ENCODE results near the gene RNF11. TPM values are rescaled to one million over a fixed set of nuclear protein-coding genes. Genes with fewer than 3 reads are reported as not detected.

RNF11 gene
- total RNA-seq (100 to 1,000 TPM in 1 of 2 donors, 10 to 100 TPM in 1; 60.5 to 102 TPM), polyA plus RNA-seq (10 to 100 TPM; 24.1 to 36.9 TPM)

- H3K9ac ChIP-seq (ENCODE audit: low read depth in 1 of 2, low read length in 2 of 2), result peak within 1 kb of the TSS; percentile 84 to 96
- DNase-seq (ENCODE audit: low spot score), result peak; percentile 93
- H3K9me3 ChIP-seq (ENCODE audit: control insufficient read depth in 4 of 4, low read length in 3 of 4), result no peaks in the 10 kb centered on the region
- no peaks in the 10 kb centered on the region for H3K36me3 ChIP-seq (ENCODE audit: control insufficient read depth in 4 of 4, insufficient read depth in 3 of 4, low read depth in 1 of 4, low read length in 3 of 4)
- TF ChIP-seq HNF4A (conservative IDR thresholded peaks at IDR 0.05) (peak in 1 of 2 donors; percentile 51), NR2F2 (IDR thresholded peaks at IDR 0.05) (no peak), TAF1 (conservative IDR thresholded peaks at IDR 0.05) (peak; percentile 91), YY1 (IDR thresholded peaks at IDR 0.05) (peak; percentile 66), RXRA (IDR thresholded peaks at IDR 0.05) (peak; percentile 7), RAD21 (IDR thresholded peaks at IDR 0.05) (peak in 1 of 2 donors; percentile 39), EGR1 (IDR thresholded peaks at IDR 0.05; ENCODE audit: low read depth in 2 of 2) (peak in 1 of 2 donors; percentile 36), GABPA (IDR thresholded peaks at IDR 0.05 in 1 of 2, conservative IDR thresholded peaks at IDR 0.05 in 1 of 2) (no peak), FOXA1 (IDR thresholded peaks at IDR 0.05) (no peak), HNF4G (IDR thresholded peaks at IDR 0.05) (no peak), SP1 (IDR thresholded peaks at IDR 0.05) (peak; percentile 40)
- TF ChIP-seq, protein P1, sequence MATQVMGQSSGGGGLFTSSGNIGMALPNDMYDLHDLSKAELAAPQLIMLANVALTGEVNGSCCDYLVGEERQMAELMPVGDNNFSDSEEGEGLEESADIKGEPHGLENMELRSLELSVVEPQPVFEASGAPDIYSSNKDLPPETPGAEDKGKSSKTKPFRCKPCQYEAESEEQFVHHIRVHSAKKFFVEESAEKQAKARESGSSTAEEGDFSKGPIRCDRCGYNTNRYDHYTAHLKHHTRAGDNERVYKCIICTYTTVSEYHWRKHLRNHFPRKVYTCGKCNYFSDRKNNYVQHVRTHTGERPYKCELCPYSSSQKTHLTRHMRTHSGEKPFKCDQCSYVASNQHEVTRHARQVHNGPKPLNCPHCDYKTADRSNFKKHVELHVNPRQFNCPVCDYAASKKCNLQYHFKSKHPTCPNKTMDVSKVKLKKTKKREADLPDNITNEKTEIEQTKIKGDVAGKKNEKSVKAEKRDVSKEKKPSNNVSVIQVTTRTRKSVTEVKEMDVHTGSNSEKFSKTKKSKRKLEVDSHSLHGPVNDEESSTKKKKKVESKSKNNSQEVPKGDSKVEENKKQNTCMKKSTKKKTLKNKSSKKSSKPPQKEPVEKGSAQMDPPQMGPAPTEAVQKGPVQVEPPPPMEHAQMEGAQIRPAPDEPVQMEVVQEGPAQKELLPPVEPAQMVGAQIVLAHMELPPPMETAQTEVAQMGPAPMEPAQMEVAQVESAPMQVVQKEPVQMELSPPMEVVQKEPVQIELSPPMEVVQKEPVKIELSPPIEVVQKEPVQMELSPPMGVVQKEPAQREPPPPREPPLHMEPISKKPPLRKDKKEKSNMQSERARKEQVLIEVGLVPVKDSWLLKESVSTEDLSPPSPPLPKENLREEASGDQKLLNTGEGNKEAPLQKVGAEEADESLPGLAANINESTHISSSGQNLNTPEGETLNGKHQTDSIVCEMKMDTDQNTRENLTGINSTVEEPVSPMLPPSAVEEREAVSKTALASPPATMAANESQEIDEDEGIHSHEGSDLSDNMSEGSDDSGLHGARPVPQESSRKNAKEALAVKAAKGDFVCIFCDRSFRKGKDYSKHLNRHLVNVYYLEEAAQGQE (IDR thresholded peaks at IDR 0.05), result peak; percentile 88
- TF ChIP-seq, protein P2, sequence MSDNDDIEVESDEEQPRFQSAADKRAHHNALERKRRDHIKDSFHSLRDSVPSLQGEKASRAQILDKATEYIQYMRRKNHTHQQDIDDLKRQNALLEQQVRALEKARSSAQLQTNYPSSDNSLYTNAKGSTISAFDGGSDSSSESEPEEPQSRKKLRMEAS (IDR thresholded peaks at IDR 0.05), result no peak
- TF ChIP-seq, protein P3, sequence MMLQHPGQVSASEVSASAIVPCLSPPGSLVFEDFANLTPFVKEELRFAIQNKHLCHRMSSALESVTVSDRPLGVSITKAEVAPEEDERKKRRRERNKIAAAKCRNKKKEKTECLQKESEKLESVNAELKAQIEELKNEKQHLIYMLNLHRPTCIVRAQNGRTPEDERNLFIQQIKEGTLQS (IDR thresholded peaks at IDR 0.05), result no peak
- WGBS, result under 1% methylated on average over 56 of the region's 57 CpGs
- no peaks in the 10 kb centered on the region for H3K27me3 ChIP-seq (ENCODE audit: control insufficient read depth in 4 of 4, insufficient read depth in 4 of 4, low read length in 3 of 4)
- peaks cover 2 to 36% (median 22%) of the 10 kb centered on the region in 4 donors for H3K4me1 ChIP-seq (ENCODE audit: control insufficient read depth in 4 of 4, insufficient read depth in 4 of 4, low read length in 3 of 4)
- peak within 1 kb of the TSS; percentile 88 to 96 (median 92) for H3K4me3 ChIP-seq (ENCODE audit: low read depth in 1 of 3, low read length in 3 of 3)
- H3K27ac ChIP-seq (ENCODE audit: low read depth in 1 of 2, low read length in 2 of 2), result peak within 1 kb of the TSS; percentile 98 to 99
Measured at GRCh38 chr1:51235673-51236530, at the start of gene RNF11. TSS of gene RNF11 (plus strand) at chr1:51236273. CDS start at chr1:51236757, 484 bp downstream.

GRCh38 chr1:51188230-51188629, 47.8 kb upstream of the RNF11 start:
- no peak overlapping the region for H3K27ac ChIP-seq (ENCODE audit: low read depth in 1 of 2, low read length in 2 of 2)
- H3K36me3 ChIP-seq (ENCODE audit: control insufficient read depth in 4 of 4, insufficient read depth in 3 of 4, low read depth in 1 of 4, low read length in 3 of 4), result no peaks in the 10 kb centered on the region
- no peak overlapping the region for H3K9ac ChIP-seq (ENCODE audit: low read depth in 1 of 2, low read length in 2 of 2)
- no peak overlapping the region for H3K4me3 ChIP-seq (ENCODE audit: low read depth in 1 of 3, low read length in 3 of 3)
- TF ChIP-seq GABPA (IDR thresholded peaks at IDR 0.05 in 1 of 2, conservative IDR thresholded peaks at IDR 0.05 in 1 of 2), result no peak
- TF ChIP-seq TAF1 (conservative IDR thresholded peaks at IDR 0.05), result no peak
- DNase-seq (ENCODE audit: low spot score), result no peak
- H3K4me1 ChIP-seq (ENCODE audit: control insufficient read depth in 4 of 4, insufficient read depth in 4 of 4, low read length in 3 of 4), result no peaks in the 10 kb centered on the region
- no peaks in the 10 kb centered on the region for H3K9me3 ChIP-seq (ENCODE audit: control insufficient read depth in 4 of 4, low read length in 3 of 4)
- no peaks in the 10 kb centered on the region for H3K27me3 ChIP-seq (ENCODE audit: control insufficient read depth in 4 of 4, insufficient read depth in 4 of 4, low read length in 3 of 4)
